NCI-H187 (cell line): Measurements from ENCODE around the gene PODXL.

Experiments used
- DNase-seq, 2 experiments: peaks; one replicate each; lab custom pipeline; 2025; lab: John Stamatoyannopoulos, UW

The PODXL gene

GRCh38 chr7:131556053-131556908, at the start of gene PODXL:
PODXL (minus strand) TSS chr7:131556628; CDS start chr7:131556359, 269 bp downstream.
- peak in 1 of 2 experiments; percentile 71 for DNase-seq

GRCh38 chr7:131605280-131605878, 49.0 kb upstream of the PODXL start:
- peak; percentile 72 to 86 for DNase-seq

- DNase-seq: no peak
Observed at GRCh38 chr7:131604841-131605279, 48.4 kb upstream of the PODXL start.

- DNase-seq: no peak
Observed at GRCh38 chr7:131603932-131604331, 47.5 kb upstream of the PODXL start.

- peak; percentile 34 to 43 for DNase-seq
Observed at GRCh38 chr7:131602994-131603372, 46.6 kb upstream of the PODXL start.

- no peak for DNase-seq
Observed at GRCh38 chr7:131602304-131602993, 46.0 kb upstream of the PODXL start.

- DNase-seq: no peak
Observed at GRCh38 chr7:131600085-131600881, 43.9 kb upstream of the PODXL start.

- no peak for DNase-seq
Observed at GRCh38 chr7:131596785-131597184, 40.4 kb upstream of the PODXL start.

GRCh38 chr7:131595699-131596098, 39.3 kb upstream of the PODXL start:
- no peak for DNase-seq

GRCh38 chr7:131591687-131592319, 35.4 kb upstream of the PODXL start:
- no peak for DNase-seq

- no peak for DNase-seq
Observed at GRCh38 chr7:131587315-131587923, 31.0 kb upstream of the PODXL start.

- no peak for DNase-seq
Observed at GRCh38 chr7:131586759-131587158, 30.3 kb upstream of the PODXL start.

GRCh38 chr7:131586259-131586658, 29.8 kb upstream of the PODXL start:
- DNase-seq: no peak

GRCh38 chr7:131583430-131583829, 27.0 kb upstream of the PODXL start:
- no peak for DNase-seq

- no peak for DNase-seq
Observed at GRCh38 chr7:131581241-131582051, 25.0 kb upstream of the PODXL start.

GRCh38 chr7:131578602-131579001, 22.2 kb upstream of the PODXL start:
- no peak for DNase-seq

- DNase-seq: no peak
Observed at GRCh38 chr7:131574741-131575140, 18.3 kb upstream of the PODXL start.

- DNase-seq: no peak
Observed at GRCh38 chr7:131570401-131570800, 14.0 kb upstream of the PODXL start.

GRCh38 chr7:131568970-131569369, 12.5 kb upstream of the PODXL start:
- no peak for DNase-seq

GRCh38 chr7:131568510-131568909, 12.1 kb upstream of the PODXL start:
- DNase-seq: no peak
